SK-N-MC (cell line): ENCODE measurements around the gene DNAJC16.

Source experiments
- EZH2 ChIP-seq: fragments of 200-600 bp; sonication (generic); IDR thresholded peaks from one replicate; pipeline ENCODE4 v1.6.1; 2017; ENCODE audit warnings: antibody characterized with exemption
- FOXP2 ChIP-seq: optimal IDR thresholded peaks from 2 replicates; pipeline ENCODE3; 2011; ENCODE audit warnings: mild to moderate bottlenecking, moderate library complexity; ENCODE audit not compliant: insufficient read depth; ENCODE audit errors: extremely low read length, control extremely low read depth
- POLR2AphosphoS5 ChIP-seq: IDR thresholded peaks from 2 replicates; pipeline ENCODE4 v1.6.1; 2012; ENCODE audit warnings: mild to moderate bottlenecking, low read depth, low read length, borderline replicate concordance

DNA sequence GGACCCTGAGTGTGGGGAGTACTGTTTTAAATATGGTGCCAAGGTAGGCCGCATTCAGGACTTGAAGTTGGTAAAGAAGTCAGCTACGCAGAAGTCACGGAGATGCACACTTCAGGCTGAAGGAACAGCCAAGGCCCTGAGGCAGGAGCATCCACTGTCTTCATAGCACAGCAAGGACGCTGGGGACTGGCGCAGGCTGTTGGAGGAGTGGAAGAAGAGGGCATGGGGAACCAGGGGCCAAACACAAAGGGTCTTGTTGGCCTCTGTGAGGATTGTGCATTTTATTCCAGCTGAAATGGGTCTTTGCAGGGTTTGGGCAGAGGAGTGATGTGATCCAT is 16.6 kb downstream of the DNAJC16 start:
- TF ChIP-seq POLR2AphosphoS5 = no peak
- no peak for TF ChIP-seq EZH2
- no peak for TF ChIP-seq FOXP2
